K562 (cell line): ENCODE data around the gene SLC32A1. TPM values are rescaled to one million over a fixed set of nuclear protein-coding genes. Genes with fewer than 3 reads are reported as not detected.

Experiments used
- ATF2 ChIP-seq: sonication (generic); formaldehyde crosslinking; IDR thresholded peaks from 2 replicates; pipeline ENCODE4 v1.8.1; 2022; ENCODE audit warnings: missing genetic modification reagents
- BRF2 ChIP-seq: IDR thresholded peaks from 3 replicates; pipeline ENCODE4 v1.6.1; 2011; ENCODE audit warnings: borderline replicate concordance, mild to moderate bottlenecking; ENCODE audit not compliant: insufficient read length, insufficient read depth
- CHD1 ChIP-seq: fragments of 200-600 bp; sonication (generic); IDR thresholded peaks from one replicate; pipeline ENCODE4 v1.6.1; 2012; ENCODE audit warnings: mild to moderate bottlenecking, moderate library complexity, low read length, inconsistent platforms
- ID3 ChIP-seq, 2 experiments: fragments of 250-450 bp in 1 of 2; fragments of 450-650 bp in 1 of 2; sonication (Bioruptor Pico) in 1 of 2; IDR thresholded peaks; 2 replicates each; pipeline versions ENCODE4 v1.6.1 to v1.8.0; 2016 to 2021; ENCODE audit warnings: mild to moderate bottlenecking in 2 of 2, moderate library complexity in 2 of 2, missing compliant biosample characterization in 1 of 2, missing genetic modification characterization in 1 of 2
- KDM1A ChIP-seq, 2 experiments: fragments of 450-650 bp; IDR thresholded peaks; 2 replicates each; pipeline ENCODE4 v1.6.1; 2016; ENCODE audit warnings: mild to moderate bottlenecking in 2 of 2
- MIER1 ChIP-seq: fragments of 450-650 bp; IDR thresholded peaks from 2 replicates; pipeline ENCODE4 v1.6.1; 2016; ENCODE audit warnings: antibody characterized with exemption, mild to moderate bottlenecking, low read depth
- NFIX ChIP-seq: fragments of 250-450 bp; sonication (Bioruptor Pico); IDR thresholded peaks from 2 replicates; pipeline ENCODE4 v1.4.0; 2020; ENCODE audit warnings: low read depth, mild to moderate bottlenecking, moderate library complexity
- NFYB ChIP-seq: IDR thresholded peaks from 2 replicates; pipeline ENCODE4 v1.6.1; 2011; ENCODE audit warnings: mild to moderate bottlenecking, moderate library complexity; ENCODE audit not compliant: insufficient read length; ENCODE audit errors: extremely low read depth
- RAD51 ChIP-seq: fragments of 450-650 bp; IDR thresholded peaks from 2 replicates; pipeline ENCODE4 v1.7.1; 2016; ENCODE audit warnings: low read depth, mild to moderate bottlenecking, borderline replicate concordance
- RNF219 ChIP-seq: fragments of 250-450 bp; sonication (Bioruptor Pico); IDR thresholded peaks from 2 replicates; pipeline ENCODE4 v1.5.0; 2022; ENCODE audit warnings: mild to moderate bottlenecking
- SMARCA4 ChIP-seq: fragments of 450-650 bp; IDR thresholded peaks from 2 replicates; pipeline ENCODE4 v1.6.1; 2016
- TEAD1 ChIP-seq, 2 experiments: fragments of 450-650 bp in 1 of 2; sonication (generic) in 1 of 2; formaldehyde crosslinking; IDR thresholded peaks; 2 replicates each; pipeline versions ENCODE4 v1.4.0 to v1.8.0; 2020 to 2022; ENCODE audit warnings: mild to moderate bottlenecking in 2 of 2, missing genetic modification reagents in 1 of 2
- TRIM28 ChIP-seq: fragments of 450-650 bp; IDR thresholded peaks from 2 replicates; pipeline ENCODE4 v1.6.1; 2017
- TSHZ1 ChIP-seq: fragments of 250-450 bp; sonication (Bioruptor Pico); IDR thresholded peaks from 2 replicates; pipeline ENCODE4 v1.4.0; 2020; ENCODE audit warnings: mild to moderate bottlenecking, moderate library complexity
- USF1 ChIP-seq: sonication (generic); formaldehyde crosslinking; IDR thresholded peaks from 2 replicates; pipeline ENCODE4 v1.9.0; 2022; ENCODE audit warnings: mild to moderate bottlenecking, missing genetic modification reagents
- ZNF232 ChIP-seq: sonication (generic); formaldehyde crosslinking; IDR thresholded peaks from 2 replicates; pipeline ENCODE4 v1.8.0; 2022; ENCODE audit warnings: mild to moderate bottlenecking, missing genetic modification reagents
- polyA plus RNA-seq, 8 experiments: library from polyadenylated mRNA; depleted of rRNA in 4 of 8; stranded (reverse) in 5 of 8; unstranded in 3 of 8; fragments of >200 nt; fragmentation: Nextera tagmentation in 2 of 8; fragmentation: Illumina TruSeq in 1 of 8; extraction: Ambion mirVana in 2 of 8; extraction: Trizol in 1 of 8; gene quantifications; 2 replicates each; pipeline versions ENCODE4 v1.2.1 to v1.2.3, GENCODE V29; 2011 to 2014; ENCODE audit warnings: inconsistent platforms in 1 of 8, missing spikeins in 1 of 8
- total RNA-seq, 7 experiments: library from RNA; depleted of rRNA in 6 of 7; stranded (reverse); fragments of >200 nt in 6 of 7; fragmentation: Illumina TruSeq in 2 of 7; extraction: Trizol in 2 of 7; gene quantifications; 2 replicates each; pipeline versions ENCODE4 v1.2.1 to v1.2.3, GENCODE V29; 2011 to 2021; ENCODE audit warnings: low replicate concordance in 1 of 7

Gene SLC32A1
- total and polyA plus RNA-seq, 9 of the 15 experiments (the other 6 are each of a cell fraction or from before 2014, with no cell fraction given) = not detected

- TF ChIP-seq USF1 (CRISPR knock-in tag) (peak; percentile 53; the same call in 1 of the 2 replicates), TSHZ1 (CRISPR knock-in tag) (no peak), ID3 (CRISPR knock-in tag; IDR thresholded peaks at IDR 0.05) (no peak), ID3 (tag; IDR thresholded peaks at IDR 0.05) (no peak), NFIX (CRISPR knock-in tag) (no peak), RAD51 (peak; percentile 86), TEAD1 (CRISPR knock-in tag; IDR thresholded peaks at IDR 0.05) (no peak), ZNF232 (CRISPR knock-in tag) (no peak), TRIM28 (no peak), NFYB (peak; percentile 56), RNF219 (no peak), BRF2 (no peak), SMARCA4 (no peak), ATF2 (no peak), KDM1A (IDR thresholded peaks at IDR 0.05) (no peak), CHD1 (no peak), MIER1 (no peak)
Observed at GRCh38 chr20:38745757-38746156, 21.5 kb downstream of the SLC32A1 start (continued).
